HL-60 (cell line): Measurements from ENCODE around the gene C1orf167.
A peak's percentile ranks its signal among the peaks of the same experiment; 100 is the strongest.

Experiments
- DNase-seq, 2 experiments: peaks; one replicate each; pipeline ENCODE4 v3.0.0-alpha.2; 2010 to 2020; ENCODE audit warnings: low read depth in 1 of 2, low spot score in 1 of 2
- H3K27ac ChIP-seq: fragments of 250-450 bp; sonication (Bioruptor Pico); replicated peaks from 2 replicates; pipeline ENCODE4 v1.5.1; 2020; ENCODE audit warnings: mild to moderate bottlenecking, moderate library complexity
- H3K27me3 ChIP-seq: fragments of 250-450 bp; sonication (Bioruptor Pico); 2 replicates; pipeline ENCODE4 v1.5.1; 2021; ENCODE audit warnings: mild to moderate bottlenecking, moderate library complexity; ENCODE audit not compliant: insufficient read depth, poor library complexity, severe bottlenecking
- H3K4me3 ChIP-seq: replicated peaks from 2 replicates; pipeline ENCODE4 v1.5.1; 2011; ENCODE audit warnings: mild to moderate bottlenecking, control low read depth, low read length; ENCODE audit not compliant: insufficient read depth
- CTCF ChIP-seq: IDR thresholded peaks from one replicate; pipeline ENCODE4 v1.5.1; 2011; ENCODE audit warnings: low read length, control low read depth, inconsistent platforms; ENCODE audit not compliant: insufficient read depth
- GABPA ChIP-seq: IDR thresholded peaks from 2 replicates; pipeline ENCODE4 v1.6.1; 2012; ENCODE audit warnings: low read depth
- POLR2AphosphoS5 ChIP-seq: IDR thresholded peaks from 2 replicates; pipeline ENCODE4 v1.6.1; 2012; ENCODE audit warnings: low read depth
- REST ChIP-seq: IDR thresholded peaks from 2 replicates; pipeline ENCODE4 v1.6.1; 2012; ENCODE audit warnings: low read depth; ENCODE audit not compliant: insufficient replicate concordance
- SPI1 ChIP-seq: IDR thresholded peaks from 2 replicates; pipeline ENCODE4 v1.6.1; 2012; ENCODE audit warnings: low read depth, mild to moderate bottlenecking, borderline replicate concordance

C1orf167 gene

GRCh38 chr1:11783556-11783955 lies 21.6 kb downstream of the C1orf167 start:
- H3K27me3 ChIP-seq = no peaks in the 10 kb centered on the region
- H3K4me3 ChIP-seq = no peak overlapping the region
- DNase-seq = no peak
- no peak for TF ChIP-seq SPI1
- TF ChIP-seq REST = no peak
- no peak for TF ChIP-seq CTCF
- TF ChIP-seq POLR2AphosphoS5 = no peak
- TF ChIP-seq GABPA = no peak
- H3K27ac ChIP-seq = no peak overlapping the region

- DNase-seq = no peak
- no peak for TF ChIP-seq GABPA
- TF ChIP-seq SPI1 = no peak
- TF ChIP-seq CTCF = no peak
- Histone ChIP-seq H3K27me3 (no peaks in the 10 kb centered on the region), H3K4me3 (no peak overlapping the region), H3K27ac (no peak overlapping the region)
These were observed 22.4 kb downstream of the C1orf167 start for GRCh38 chr1:11784256-11784992.

- H3K27me3 ChIP-seq = no peaks in the 10 kb centered on the region
- H3K4me3 ChIP-seq = no peak overlapping the region
- no peak overlapping the region for H3K27ac ChIP-seq
- TF ChIP-seq SPI1 = no peak
- TF ChIP-seq CTCF = peak; percentile 54
- no peak for TF ChIP-seq GABPA
- DNase-seq = peak in 1 of 2 experiments; percentile 40
These were observed 23.2 kb downstream of the C1orf167 start for GRCh38 chr1:11784993-11785769.

GRCh38 chr1:11786168-11786567 lies 24.2 kb downstream of the C1orf167 start:
- Histone ChIP-seq H3K27me3 (no peaks in the 10 kb centered on the region), H3K4me3 (no peak overlapping the region), H3K27ac (no peak overlapping the region)
- TF ChIP-seq SPI1 = no peak
- TF ChIP-seq POLR2AphosphoS5 = no peak
- no peak for TF ChIP-seq CTCF
- no peak for TF ChIP-seq REST
- no peak for TF ChIP-seq GABPA
- DNase-seq = no peak
